Adipocyte (in vitro differentiated cells): ENCODE measurements around the gene SFXN2.
"Not testable (repeated sequence)": the region's sequence is repeated elsewhere in the genome, so short reads cannot be mapped to it uniquely, and the experiment has no call there.

Experiments used
- DNase-seq: peaks from one replicate; pipeline ENCODE4 v3.0.0-alpha.2; 2015; ENCODE audit warnings: low read depth
- H3K27me3 ChIP-seq: replicated peaks from 2 replicates; pipeline ENCODE4 v1.7.0; 2013; ENCODE audit warnings: mild to moderate bottlenecking, low read length, moderate library complexity; ENCODE audit not compliant: control insufficient read depth, insufficient read depth
- H3K36me3 ChIP-seq: 2 replicates; pipeline ENCODE4 v1.7.0; 2013; ENCODE audit warnings: low read length, mild to moderate bottlenecking, moderate library complexity; ENCODE audit not compliant: control insufficient read depth, insufficient read depth, severe bottlenecking
- H3K4me1 ChIP-seq: 2 replicates; pipeline ENCODE4 v1.7.0; 2013; ENCODE audit warnings: mild to moderate bottlenecking, low read length, moderate library complexity; ENCODE audit not compliant: control insufficient read depth, insufficient read depth
- H3K4me3 ChIP-seq: 2 replicates; pipeline ENCODE4 v1.7.0; 2013; ENCODE audit warnings: mild to moderate bottlenecking, low read length, moderate library complexity
- H3K9ac ChIP-seq: 2 replicates; pipeline ENCODE4 v1.7.0; 2013; ENCODE audit warnings: mild to moderate bottlenecking, low read length, moderate library complexity
- H3K9me3 ChIP-seq: 2 replicates; pipeline ENCODE4 v1.7.0; 2013; ENCODE audit warnings: mild to moderate bottlenecking, low read length, moderate library complexity; ENCODE audit not compliant: control insufficient read depth

The SFXN2 gene

DNA sequence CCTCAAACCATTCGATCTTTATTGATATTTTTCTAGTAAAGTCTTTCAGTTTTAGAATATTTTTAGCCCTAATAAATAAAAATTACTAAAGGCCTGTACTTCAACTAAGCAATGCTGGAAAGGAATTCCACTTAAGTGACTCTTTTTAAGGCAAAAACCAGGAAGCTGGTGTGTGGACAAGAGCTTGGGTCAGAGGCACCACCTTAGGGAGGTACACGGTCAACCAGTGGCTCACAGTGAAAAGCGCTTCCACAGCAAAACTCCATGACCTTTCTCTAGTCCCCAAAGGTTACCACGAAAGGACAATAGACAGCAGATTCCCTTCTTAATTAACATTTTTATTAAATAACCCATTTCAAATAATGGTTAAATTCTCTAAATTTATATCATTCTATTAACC is 31.5 kb upstream of the SFXN2 start:
- Histone ChIP-seq H3K4me1 (peaks cover 4% of the 10 kb centered on the region), H3K4me3 (no peak overlapping the region), H3K9me3 (no peaks in the 10 kb centered on the region), H3K27me3 (no peaks in the 10 kb centered on the region), H3K9ac (no peak overlapping the region), H3K36me3 (peaks cover 7% of the 10 kb centered on the region)
- DNase-seq, result no peak

DNA sequence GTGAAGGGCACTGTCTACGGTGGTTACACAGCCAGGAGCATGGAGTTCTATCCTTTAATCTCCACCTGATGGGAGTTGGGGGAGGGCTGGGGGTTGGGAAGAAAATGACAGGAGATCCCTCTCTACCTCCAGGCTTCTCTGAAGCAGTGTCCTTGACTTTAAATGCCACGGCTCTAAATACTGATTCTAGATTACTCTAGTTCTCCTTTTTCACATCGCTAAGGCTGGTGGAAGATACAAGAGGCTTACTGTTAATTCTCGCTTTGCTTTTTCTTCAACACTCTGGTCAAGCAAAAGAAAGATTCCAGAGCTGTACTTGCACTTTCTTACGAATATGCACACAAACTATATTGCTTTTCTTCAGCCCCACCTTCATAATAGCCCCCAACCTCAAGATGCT is 30.7 kb upstream of the SFXN2 start:
- H3K4me1 ChIP-seq, result peaks cover 4% of the 10 kb centered on the region
- no peak overlapping the region for H3K4me3 ChIP-seq
- H3K9ac ChIP-seq, result no peak overlapping the region
- H3K36me3 ChIP-seq, result peaks cover 7% of the 10 kb centered on the region
- DNase-seq, result no peak
- no peaks in the 10 kb centered on the region for H3K9me3 ChIP-seq
- H3K27me3 ChIP-seq, result no peaks in the 10 kb centered on the region

DNA sequence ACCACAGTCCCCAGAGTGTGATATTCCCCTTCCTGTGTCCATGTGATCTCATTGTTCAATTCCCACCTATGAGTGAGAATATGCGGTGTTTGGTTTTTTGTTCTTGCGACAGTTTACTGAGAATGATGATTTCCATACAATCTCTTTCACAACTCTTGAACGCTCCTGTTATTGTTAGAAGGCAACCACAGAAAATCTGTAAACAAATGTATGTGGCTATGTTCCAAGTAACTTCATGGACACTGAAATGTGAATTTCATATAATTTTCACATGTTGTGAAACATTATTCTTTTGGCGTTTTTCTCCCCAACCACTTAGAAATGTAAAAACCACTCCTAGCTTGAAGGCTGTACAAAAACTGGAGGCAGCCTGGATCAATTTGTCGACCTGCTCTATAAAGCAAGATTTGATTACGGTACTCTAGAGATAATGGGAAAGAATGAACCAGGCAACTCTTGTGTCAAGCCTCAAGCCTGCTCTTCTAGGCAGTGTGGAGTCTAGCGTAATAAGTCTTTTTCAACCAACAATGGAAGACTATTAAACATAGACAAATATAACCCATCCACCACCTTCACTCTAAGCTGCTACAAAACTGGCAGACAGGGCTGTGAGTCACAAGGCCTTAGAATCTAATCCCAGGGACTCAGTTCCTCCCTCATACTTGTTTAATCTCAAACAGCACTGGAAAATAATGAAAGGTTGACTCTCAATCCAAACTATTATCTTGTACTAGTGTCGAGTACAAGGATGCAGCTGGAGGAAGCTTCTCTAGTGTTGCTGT is 23.0 kb upstream of the SFXN2 start:
- DNase-seq, result peak; percentile 82
- Histone ChIP-seq H3K4me1 (peaks cover 8% of the 10 kb centered on the region), H3K36me3 (peaks cover under 1% of the 10 kb centered on the region), H3K4me3 (no peak overlapping the region), H3K27me3 (no peaks in the 10 kb centered on the region), H3K9me3 (no peaks in the 10 kb centered on the region), H3K9ac (no peak overlapping the region)

DNA sequence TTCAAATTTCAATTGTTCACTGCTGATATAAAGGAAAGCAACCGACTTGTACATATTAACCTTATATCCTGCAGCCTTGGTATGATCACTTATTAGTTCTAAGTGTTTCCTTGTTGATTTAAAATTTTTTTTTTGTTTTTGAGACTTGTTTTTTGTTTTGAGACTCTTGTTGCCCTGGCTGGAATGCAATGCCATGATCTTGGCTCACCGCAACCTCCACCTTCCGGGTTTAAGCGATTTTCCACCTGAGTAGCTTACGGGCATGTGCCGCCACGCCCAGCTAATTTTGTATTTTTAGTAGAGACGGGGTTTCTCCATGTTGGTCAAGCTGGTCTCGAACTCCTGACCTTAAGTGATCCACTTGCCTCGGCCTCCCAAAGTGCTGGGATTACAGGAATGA is 19.0 kb upstream of the SFXN2 start:
- H3K4me1 ChIP-seq, H3K4me3 ChIP-seq, DNase-seq, H3K27me3 ChIP-seq, H3K9me3 ChIP-seq, H3K9ac ChIP-seq: not testable (repeated sequence)
- H3K36me3 ChIP-seq, result peaks cover 13% of the 10 kb centered on the region

DNA sequence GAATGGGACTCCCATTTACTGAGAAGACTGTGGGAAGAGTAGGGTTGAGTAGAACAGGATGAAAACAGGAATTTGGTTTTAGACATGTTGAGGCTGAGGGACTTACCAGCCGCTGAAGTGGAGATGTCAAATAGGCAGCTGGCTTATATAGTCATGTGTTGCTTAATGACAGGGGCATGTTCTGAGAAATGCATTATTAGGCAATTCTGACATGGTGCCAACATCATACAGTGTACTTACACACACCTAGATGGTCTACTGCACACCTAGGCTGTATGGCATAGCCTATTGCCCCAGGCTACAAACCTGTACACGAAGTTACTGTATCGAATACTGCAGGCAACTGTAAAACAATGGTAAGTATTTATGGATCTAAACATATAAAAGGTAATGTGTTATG is 17.7 kb upstream of the SFXN2 start:
- no peaks in the 10 kb centered on the region for H3K9me3 ChIP-seq
- no peak overlapping the region for H3K9ac ChIP-seq
- H3K4me1 ChIP-seq, result peaks cover 4% of the 10 kb centered on the region
- H3K27me3 ChIP-seq, result no peaks in the 10 kb centered on the region
- peaks cover 13% of the 10 kb centered on the region for H3K36me3 ChIP-seq
- DNase-seq, result no peak
- H3K4me3 ChIP-seq, result no peak overlapping the region

DNA sequence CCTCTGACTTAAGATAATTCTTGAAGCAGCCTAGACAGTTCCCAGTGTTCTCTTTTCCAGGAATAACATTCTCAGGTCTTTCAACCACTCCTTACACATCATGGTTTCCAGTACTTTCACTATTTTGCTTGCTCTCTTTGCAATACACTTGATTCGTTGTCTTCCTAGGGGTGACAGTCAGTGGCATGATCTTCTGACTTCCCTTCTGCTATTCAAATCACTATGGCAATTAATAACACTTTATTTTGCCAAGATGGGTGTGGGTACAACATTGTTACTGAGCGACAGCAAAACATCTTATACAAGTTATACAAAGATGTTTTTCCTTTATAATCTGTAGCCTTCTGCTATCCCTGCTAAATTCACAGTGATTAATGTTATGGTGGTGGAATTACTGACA is 15.5 kb upstream of the SFXN2 start:
- Histone ChIP-seq H3K27me3 (no peaks in the 10 kb centered on the region), H3K9ac (no peak overlapping the region), H3K4me1 (no peaks in the 10 kb centered on the region), H3K9me3 (no peaks in the 10 kb centered on the region), H3K36me3 (peaks cover 13% of the 10 kb centered on the region), H3K4me3 (no peak overlapping the region)
- DNase-seq, result no peak

DNA sequence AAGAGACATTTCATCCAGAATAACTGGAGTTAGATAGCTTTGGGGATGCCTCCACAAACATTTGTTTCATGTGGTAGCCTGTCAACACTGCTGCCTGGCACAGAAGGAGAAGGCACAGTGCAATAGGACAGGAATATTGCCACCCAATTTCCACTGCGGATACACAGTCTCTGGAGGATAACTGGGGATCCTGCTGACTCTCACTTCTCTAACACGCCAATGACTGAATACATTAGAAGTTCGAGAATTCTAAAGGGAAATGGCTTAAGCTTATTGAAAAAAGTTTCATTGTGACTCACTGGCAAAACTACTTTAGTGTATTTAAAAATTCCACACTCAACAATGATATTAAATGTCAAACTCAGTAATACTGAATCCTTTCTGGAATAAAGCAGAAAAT is 13.2 kb upstream of the SFXN2 start:
- peak; percentile 47 for DNase-seq
- H3K9ac ChIP-seq, result no peak overlapping the region
- H3K9me3 ChIP-seq, result no peaks in the 10 kb centered on the region
- H3K36me3 ChIP-seq, result peaks cover 13% of the 10 kb centered on the region
- H3K4me1 ChIP-seq, result no peaks in the 10 kb centered on the region
- no peak overlapping the region for H3K4me3 ChIP-seq
- no peaks in the 10 kb centered on the region for H3K27me3 ChIP-seq

DNA sequence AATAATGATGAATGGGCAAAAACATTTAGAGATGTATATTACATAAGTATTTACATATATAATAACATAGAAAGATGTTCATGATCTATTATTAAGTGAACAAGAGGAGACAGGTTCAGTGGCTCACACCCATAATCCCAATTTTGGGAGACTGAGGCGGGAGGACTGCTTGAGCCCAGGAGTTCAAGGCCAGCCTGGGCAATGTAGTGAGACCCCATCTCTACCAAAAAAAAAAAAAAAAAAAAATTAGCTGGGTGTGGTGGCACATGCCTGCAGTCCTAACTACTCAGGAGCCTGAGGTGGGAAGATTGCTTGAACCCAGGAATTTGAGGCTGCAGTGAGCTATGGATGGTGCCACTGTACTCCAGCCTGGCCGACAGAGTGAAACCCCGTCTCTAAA is 12.6 kb upstream of the SFXN2 start:
- no peaks in the 10 kb centered on the region for H3K9me3 ChIP-seq
- H3K36me3 ChIP-seq, result peaks cover 10% of the 10 kb centered on the region

DNA sequence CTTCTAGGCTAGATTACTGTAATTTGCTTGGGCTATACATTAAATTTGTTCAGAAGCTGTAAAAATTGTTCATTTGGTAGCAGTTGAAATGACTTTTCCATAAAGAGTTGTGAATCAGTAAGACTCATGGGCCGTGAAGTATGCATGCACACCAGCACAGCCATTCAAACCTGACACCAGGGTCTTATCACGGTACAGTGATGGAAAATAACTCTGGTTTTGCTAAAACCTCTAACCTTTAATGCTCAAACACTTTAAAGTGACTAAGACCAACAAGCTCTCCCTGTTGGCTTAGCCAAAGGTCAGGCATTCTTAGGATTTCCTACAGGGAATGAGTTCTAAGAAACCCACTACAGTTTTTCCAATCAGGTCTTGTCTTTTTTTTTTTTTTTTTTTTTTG is 11.7 kb upstream of the SFXN2 start:
- Histone ChIP-seq H3K4me3 (no peak overlapping the region), H3K27me3 (no peaks in the 10 kb centered on the region), H3K9ac (no peak overlapping the region), H3K36me3 (peaks cover 5% of the 10 kb centered on the region), H3K4me1 (no peaks in the 10 kb centered on the region), H3K9me3 (no peaks in the 10 kb centered on the region)
- DNase-seq, result no peak

More for the DNA sequence above, 12.6 kb upstream of the SFXN2 start:
- no peaks in the 10 kb centered on the region for H3K4me1 ChIP-seq
- DNase-seq, result no peak
- no peak overlapping the region for H3K4me3 ChIP-seq
- H3K9ac ChIP-seq, result no peak overlapping the region
- H3K27me3 ChIP-seq, result no peaks in the 10 kb centered on the region

DNA sequence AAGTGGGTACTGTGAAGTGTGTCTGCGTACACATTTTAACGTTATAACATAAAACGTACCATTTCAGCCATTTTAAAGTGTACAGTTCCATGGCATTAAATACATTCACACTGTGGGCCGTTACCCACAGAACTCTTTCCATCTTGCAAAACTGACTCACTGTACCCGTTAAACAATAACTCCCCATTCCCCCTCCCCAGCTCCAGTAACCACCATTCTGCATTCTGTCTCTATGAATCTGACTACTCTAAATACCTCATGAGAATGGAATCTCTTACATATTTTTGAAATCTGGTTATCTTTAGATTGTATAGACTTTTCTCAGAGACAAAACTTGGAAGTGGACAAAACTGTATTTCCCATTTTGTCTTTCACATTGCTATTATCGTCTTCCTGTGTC is 9.5 kb upstream of the SFXN2 start:
- peak; percentile 56 for DNase-seq
- no peak overlapping the region for H3K9ac ChIP-seq
- H3K36me3 ChIP-seq, result no peaks in the 10 kb centered on the region
- H3K4me3 ChIP-seq, result no peak overlapping the region
- H3K4me1 ChIP-seq, result no peaks in the 10 kb centered on the region
- no peaks in the 10 kb centered on the region for H3K9me3 ChIP-seq
- no peaks in the 10 kb centered on the region for H3K27me3 ChIP-seq

DNA sequence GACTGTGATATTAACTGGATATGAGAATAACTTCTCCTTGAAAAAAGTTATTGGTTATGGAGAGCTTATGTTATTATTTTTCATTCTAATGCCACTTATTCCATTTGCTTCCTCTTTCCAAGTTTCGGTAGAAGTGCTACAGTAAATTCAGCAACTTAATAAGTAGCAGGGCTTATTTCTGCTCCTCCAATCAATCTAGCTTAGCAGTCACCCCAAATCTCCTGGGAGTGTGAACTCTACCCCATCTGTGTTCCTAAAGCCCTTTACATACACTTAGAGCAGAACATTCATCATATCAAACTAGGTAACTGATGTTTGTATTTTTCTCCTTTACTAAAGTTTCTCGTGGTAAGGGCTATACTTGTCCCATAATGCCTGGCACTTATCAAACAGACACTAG is 8.9 kb upstream of the SFXN2 start:
- no peaks in the 10 kb centered on the region for H3K9me3 ChIP-seq
- H3K4me3 ChIP-seq, result no peak overlapping the region
- no peaks in the 10 kb centered on the region for H3K27me3 ChIP-seq
- peaks cover 3% of the 10 kb centered on the region for H3K4me1 ChIP-seq
- no peaks in the 10 kb centered on the region for H3K36me3 ChIP-seq
- no peak overlapping the region for H3K9ac ChIP-seq
- DNase-seq, result no peak

DNA sequence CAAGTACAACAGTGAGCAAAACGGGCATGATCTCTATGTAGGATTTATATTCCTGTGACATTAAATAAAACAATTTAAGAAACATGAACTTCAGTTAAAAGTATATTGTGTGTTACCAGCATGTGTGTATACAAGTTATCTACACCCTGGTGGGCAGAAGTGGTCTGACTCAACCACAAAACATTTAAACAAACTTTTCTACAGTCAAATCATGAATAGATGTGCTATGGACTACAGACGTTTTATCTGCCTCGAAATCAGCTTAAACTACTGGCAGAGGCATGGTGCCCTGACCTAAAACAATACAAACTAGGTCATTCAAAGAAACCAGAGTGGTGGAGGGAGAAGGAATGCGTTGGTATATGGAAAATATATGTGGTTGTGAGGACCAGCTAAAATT is 3.8 kb upstream of the SFXN2 start:
- Histone ChIP-seq H3K9ac (no peak overlapping the region), H3K27me3 (no peaks in the 10 kb centered on the region), H3K4me1 (peaks cover 23% of the 10 kb centered on the region), H3K4me3 (no peak overlapping the region), H3K9me3 (no peaks in the 10 kb centered on the region), H3K36me3 (no peaks in the 10 kb centered on the region)
- DNase-seq, result peak; percentile 77
